Chondrocyte (in vitro differentiated cells): Measurements from ENCODE around the gene GREB1L. TPM values are rescaled to one million over a fixed set of nuclear protein-coding genes. Genes with fewer than 3 reads are reported as not detected.

ENCODE experiments used
- DNase-seq: peaks from one replicate; pipeline ENCODE4 v3.0.0; 2021; ENCODE audit warnings: mixed read lengths, low spot score
- H3K27ac Mint-ChIP-seq: one replicate; pipeline ENCODE4 v1.8.0; 2021; ENCODE audit warnings: mild to moderate bottlenecking, moderate library complexity, mixed read lengths; ENCODE audit not compliant: unreplicated experiment
- H3K27me3 Mint-ChIP-seq: 2 replicates; pipeline ENCODE4 v1.8.0; 2021; ENCODE audit warnings: low read depth, mixed read lengths
- H3K36me3 Mint-ChIP-seq: 2 replicates; pipeline ENCODE4 v1.8.0; 2021; ENCODE audit warnings: low read depth, mixed read lengths
- H3K4me1 Mint-ChIP-seq: 2 replicates; pipeline ENCODE4 v1.8.0; 2021; ENCODE audit warnings: low read depth, mild to moderate bottlenecking, mixed read lengths
- H3K4me3 Mint-ChIP-seq: one replicate; pipeline ENCODE4 v1.8.0; 2021; ENCODE audit warnings: mild to moderate bottlenecking, moderate library complexity, mixed read lengths; ENCODE audit not compliant: unreplicated experiment
- H3K9me3 Mint-ChIP-seq: 2 replicates; pipeline ENCODE4 v1.8.0; 2021; ENCODE audit warnings: low read depth, mixed read lengths
- CTCF ChIP-seq: fragments of 200-600 bp; sonication (generic); IDR thresholded peaks from 2 replicates; pipeline ENCODE4 v1.5.0; 2021; ENCODE audit warnings: antibody characterized with exemption, mild to moderate bottlenecking, moderate library complexity
- total RNA-seq: library from RNA; stranded (reverse); gene quantifications from 3 replicates; pipeline ENCODE4 v1.2.1, GENCODE V29; 2021

GREB1L gene
- total RNA-seq, 1 donor from 2014 or later, result 2.4 TPM

DNA sequence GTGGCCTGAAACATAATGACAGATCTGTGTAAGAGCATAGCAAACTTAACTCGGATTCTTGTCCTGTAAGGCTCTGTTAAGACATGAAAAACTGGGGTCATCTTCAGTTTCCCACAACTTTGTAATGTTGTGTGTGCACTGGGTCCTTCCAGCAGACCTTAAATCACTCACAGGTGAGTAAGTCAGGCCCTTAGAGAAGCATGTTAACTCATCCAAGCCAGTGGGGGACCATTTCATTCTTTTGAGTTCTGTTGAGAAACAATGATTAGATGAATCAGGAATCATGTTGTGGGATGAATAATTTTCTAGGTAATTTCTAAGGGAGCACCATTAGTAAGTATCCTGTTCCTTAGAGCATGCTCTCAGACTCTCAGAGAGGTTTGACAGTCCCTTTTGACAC lies 191.4 kb downstream of the GREB1L start:
- H3K4me1 Mint-ChIP-seq, result no peaks in the 10 kb centered on the region
- peaks cover 13% of the 10 kb centered on the region for H3K27me3 Mint-ChIP-seq

DNA sequence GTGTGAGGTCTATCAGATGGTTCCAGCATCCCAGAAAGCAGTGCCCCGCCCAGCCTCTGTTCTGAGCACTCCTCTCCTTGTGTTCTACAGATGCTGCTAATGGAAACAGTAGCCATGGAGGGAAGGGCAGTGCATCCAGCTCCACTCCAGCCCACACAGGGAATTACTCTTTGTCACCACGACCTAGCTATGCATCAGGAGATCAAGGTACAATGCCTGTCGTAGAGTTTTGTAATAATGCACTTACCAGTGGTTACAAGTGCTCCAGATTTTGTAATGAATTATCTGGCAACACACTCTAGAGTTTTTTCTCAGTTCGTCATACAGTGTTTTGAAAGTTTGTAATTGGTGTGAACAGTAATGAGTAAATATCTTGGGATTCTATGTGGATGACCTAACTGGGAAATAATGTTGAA lies 197.4 kb downstream of the GREB1L start:
- Mint-ChIP-seq H3K4me3 (no peak overlapping the region), H3K27me3 (peaks cover 14% of the 10 kb centered on the region), H3K27ac (no peak overlapping the region), H3K9me3 (no peaks in the 10 kb centered on the region), H3K4me1 (no peaks in the 10 kb centered on the region), H3K36me3 (no peaks in the 10 kb centered on the region)
- DNase-seq, result no peak
- no peak for TF ChIP-seq CTCF

More for the DNA sequence above, 191.4 kb downstream of the GREB1L start:
- Mint-ChIP-seq H3K36me3 (no peaks in the 10 kb centered on the region), H3K9me3 (no peaks in the 10 kb centered on the region), H3K4me3 (no peak overlapping the region), H3K27ac (no peak overlapping the region)
- DNase-seq, result no peak
- no peak for TF ChIP-seq CTCF

GRCh38 chr18:21441670-21442069 lies 199.6 kb downstream of the GREB1L start:
- no peak overlapping the region for H3K4me3 Mint-ChIP-seq
- TF ChIP-seq CTCF, result no peak
- no peaks in the 10 kb centered on the region for H3K36me3 Mint-ChIP-seq
- no peaks in the 10 kb centered on the region for H3K9me3 Mint-ChIP-seq
- no peak for DNase-seq
- peaks cover 2% of the 10 kb centered on the region for H3K27me3 Mint-ChIP-seq
- H3K4me1 Mint-ChIP-seq, result no peaks in the 10 kb centered on the region
- H3K27ac Mint-ChIP-seq, result no peak overlapping the region

DNA sequence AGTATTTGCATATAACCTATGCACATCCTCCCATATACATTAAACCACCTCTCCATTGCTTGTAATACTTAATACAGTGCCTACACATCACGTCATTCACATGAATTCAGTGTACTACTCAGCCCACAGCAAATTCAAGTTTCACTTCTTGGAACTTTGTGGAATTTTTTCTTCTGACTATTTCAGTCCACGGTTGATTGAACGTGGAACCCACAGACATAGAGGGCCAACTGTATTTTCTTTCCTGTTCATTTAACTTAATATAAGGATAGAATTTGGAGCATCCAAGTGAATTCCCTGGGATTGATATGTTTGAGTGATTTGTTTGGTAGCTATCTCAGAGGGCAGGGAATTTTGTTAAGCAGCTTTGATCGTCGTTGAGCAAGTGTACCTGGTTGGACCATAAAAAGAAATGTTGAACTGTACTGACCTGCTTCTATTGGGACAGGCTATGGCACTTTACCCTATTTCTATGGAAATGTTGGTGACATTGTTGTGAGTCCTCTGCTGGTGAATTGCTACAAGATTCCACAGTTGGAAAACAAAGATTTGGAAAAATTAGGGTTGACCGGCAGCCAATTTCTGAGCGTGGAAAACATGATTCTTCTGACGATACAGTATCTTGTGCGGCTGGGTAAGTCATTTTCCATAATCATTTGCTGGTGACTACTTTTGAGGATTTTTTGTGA lies 201.9 kb downstream of the GREB1L start:
- peaks cover 2% of the 10 kb centered on the region for H3K27me3 Mint-ChIP-seq
- no peak for DNase-seq
- no peaks in the 10 kb centered on the region for H3K4me1 Mint-ChIP-seq

More for the DNA sequence above, 201.9 kb downstream of the GREB1L start:
- no peaks in the 10 kb centered on the region for H3K9me3 Mint-ChIP-seq
- H3K36me3 Mint-ChIP-seq, result no peaks in the 10 kb centered on the region
- no peak overlapping the region for H3K27ac Mint-ChIP-seq
- no peak for TF ChIP-seq CTCF
- no peak overlapping the region for H3K4me3 Mint-ChIP-seq
